ENCODE results near the gene IFNA10. TPM values are rescaled to one million over a fixed set of nuclear protein-coding genes. Genes with fewer than 3 reads are reported as not detected.
"Not testable (repeated sequence)": the region's sequence is repeated elsewhere in the genome, so short reads cannot be mapped to it uniquely, and the experiment has no call there.

The IFNA10 gene
- polyA plus RNA-seq, 2 of the 4 experiments (the other 2 are of a cell fraction), result not detected

DNA sequence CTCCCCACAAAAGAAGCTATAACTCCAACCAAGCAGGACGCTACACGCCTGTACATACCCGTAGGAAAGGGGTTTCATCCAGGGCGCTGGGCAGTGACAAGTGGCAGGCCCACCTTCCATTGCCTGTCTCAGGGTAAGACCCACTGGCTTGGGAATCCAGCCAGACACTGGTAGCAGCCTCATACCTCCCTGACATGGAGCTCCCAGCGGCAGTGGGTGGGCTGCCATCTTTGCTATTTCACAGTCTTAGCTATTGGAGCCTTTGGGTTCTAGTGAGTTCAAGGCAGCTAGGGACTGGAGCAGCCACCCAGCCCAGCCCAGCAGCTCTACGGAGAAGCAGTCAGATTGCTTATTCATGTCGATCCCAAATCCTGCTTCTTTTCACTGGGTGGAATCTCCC, 3.4 kb upstream of the IFNA10 start:
- DNase-seq (ENCODE audit: low read depth in 1 of 2, low spot score in 1 of 2), result no peak
- ChIA-PET CTCF (interaction anchor here (1.0 kb wide), 1 partner anchor 185 kb away, joined by 4 read pairs; no protein-coding TSS in a partner anchor), POLR2A (no interaction called here)
- H3K9me3 ChIP-seq, result no peaks in the 10 kb centered on the region
- WGBS (ENCODE audit: missing lambda C conversion rate), result 53% methylated on average over 5 of the region's 7 CpGs
- no peak for FAIRE-seq
- no peak overlapping the region for H3K4me3 ChIP-seq
- H3K27ac ChIP-seq, result no peak overlapping the region
- no peak for ATAC-seq
- TF ChIP-seq FOSB (CRISPR knock-in tag; IDR thresholded peaks at IDR 0.05), result no peak
- TF ChIP-seq CTCF (IDR thresholded peaks at IDR 0.05), result no peak
- no peak for TF ChIP-seq SMC3 (IDR thresholded peaks at IDR 0.05)
- TF ChIP-seq CHD4 (IDR thresholded peaks at IDR 0.05; ENCODE audit: borderline replicate concordance), result no peak
- no peak for TF ChIP-seq EHF (CRISPR knock-in tag; IDR thresholded peaks at IDR 0.05)
- no peak for TF ChIP-seq MAZ (IDR thresholded peaks at IDR 0.05; ENCODE audit: borderline replicate concordance, low read depth, low read length)
- TF ChIP-seq, protein P1, sequence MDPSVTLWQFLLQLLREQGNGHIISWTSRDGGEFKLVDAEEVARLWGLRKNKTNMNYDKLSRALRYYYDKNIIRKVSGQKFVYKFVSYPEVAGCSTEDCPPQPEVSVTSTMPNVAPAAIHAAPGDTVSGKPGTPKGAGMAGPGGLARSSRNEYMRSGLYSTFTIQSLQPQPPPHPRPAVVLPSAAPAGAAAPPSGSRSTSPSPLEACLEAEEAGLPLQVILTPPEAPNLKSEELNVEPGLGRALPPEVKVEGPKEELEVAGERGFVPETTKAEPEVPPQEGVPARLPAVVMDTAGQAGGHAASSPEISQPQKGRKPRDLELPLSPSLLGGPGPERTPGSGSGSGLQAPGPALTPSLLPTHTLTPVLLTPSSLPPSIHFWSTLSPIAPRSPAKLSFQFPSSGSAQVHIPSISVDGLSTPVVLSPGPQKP (IDR thresholded peaks at IDR 0.05; ENCODE audit: low read depth, low read length), result no peak
- no peak for TF ChIP-seq JUNB (IDR thresholded peaks at IDR 0.05)
- no peak for TF ChIP-seq ESRRA (IDR thresholded peaks at IDR 0.05; ENCODE audit: borderline replicate concordance, low read length)
- no peak for TF ChIP-seq HOXB13 (CRISPR knock-in tag; IDR thresholded peaks at IDR 0.05; ENCODE audit: low read depth)
- no peak for TF ChIP-seq RARB (CRISPR knock-in tag; IDR thresholded peaks at IDR 0.05)
- TF ChIP-seq KDM5A (IDR thresholded peaks at IDR 0.05), result no peak
- TF ChIP-seq CBX8 (IDR thresholded peaks at IDR 0.05), result no peak
- no peak for TF ChIP-seq USF2 (IDR thresholded peaks at IDR 0.05)
- TF ChIP-seq RFX5 (IDR thresholded peaks at IDR 0.05), result no peak
- no peak overlapping the region for H3K4me2 ChIP-seq
- no peaks in the 10 kb centered on the region for H3K4me1 ChIP-seq

DNA sequence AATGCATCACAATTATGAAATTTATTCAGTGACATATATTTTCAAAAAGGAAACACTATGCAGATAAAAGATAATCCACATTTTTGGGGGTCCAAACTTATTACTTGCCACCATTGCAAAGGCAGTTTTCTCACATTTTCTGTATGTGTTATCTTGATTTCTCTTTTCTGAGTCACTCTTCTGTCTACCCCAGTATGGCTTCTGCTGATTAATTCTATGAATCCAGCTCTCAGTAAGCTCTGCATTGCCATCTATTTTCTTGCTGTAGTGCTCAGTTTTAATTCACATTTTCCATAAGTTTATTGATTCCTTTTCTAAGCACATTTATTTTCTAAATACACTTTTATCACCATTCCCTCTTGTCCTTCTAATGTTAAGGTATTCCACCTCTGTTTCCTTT, 1.7 kb downstream of the IFNA10 start:
- DNase-seq (ENCODE audit: low read depth in 1 of 2, low spot score in 1 of 2) (no peak), FAIRE-seq (no peak), ATAC-seq (no peak)
- H3K4me2 ChIP-seq, result no peak overlapping the region
- H3K9me3 ChIP-seq, result peaks cover 6% of the 10 kb centered on the region; the same call in 1 of the 3 replicates
- TF ChIP-seq TP53 (CRISPR knock-in tag; IDR thresholded peaks at IDR 0.05) (no peak), MYC (IDR thresholded peaks at IDR 0.05; ENCODE audit: borderline replicate concordance, low read length) (no peak), CHD4 (IDR thresholded peaks at IDR 0.05; ENCODE audit: borderline replicate concordance) (no peak), HEYL (CRISPR knock-in tag; IDR thresholded peaks at IDR 0.05) (no peak), SMC3 (IDR thresholded peaks at IDR 0.05) (no peak), NPAS2 (CRISPR knock-in tag; IDR thresholded peaks at IDR 0.05; ENCODE audit: borderline replicate concordance) (no peak), MAFK (IDR thresholded peaks at IDR 0.05; ENCODE audit: partially characterized antibody) (no peak), HOXA7 (CRISPR knock-in tag; IDR thresholded peaks at IDR 0.05) (no peak), KDM5A (IDR thresholded peaks at IDR 0.05) (no peak), ZC3H11A (IDR thresholded peaks at IDR 0.05) (no peak), CBX8 (IDR thresholded peaks at IDR 0.05) (no peak), EHMT2 (IDR thresholded peaks at IDR 0.05; ENCODE audit: low read depth) (no peak), RARB (CRISPR knock-in tag; IDR thresholded peaks at IDR 0.05) (no peak), HOXB13 (CRISPR knock-in tag; IDR thresholded peaks at IDR 0.05; ENCODE audit: low read depth) (no peak), RCOR1 (IDR thresholded peaks at IDR 0.05; ENCODE audit: low read depth, low read length) (no peak)
- TF ChIP-seq, protein P2, sequence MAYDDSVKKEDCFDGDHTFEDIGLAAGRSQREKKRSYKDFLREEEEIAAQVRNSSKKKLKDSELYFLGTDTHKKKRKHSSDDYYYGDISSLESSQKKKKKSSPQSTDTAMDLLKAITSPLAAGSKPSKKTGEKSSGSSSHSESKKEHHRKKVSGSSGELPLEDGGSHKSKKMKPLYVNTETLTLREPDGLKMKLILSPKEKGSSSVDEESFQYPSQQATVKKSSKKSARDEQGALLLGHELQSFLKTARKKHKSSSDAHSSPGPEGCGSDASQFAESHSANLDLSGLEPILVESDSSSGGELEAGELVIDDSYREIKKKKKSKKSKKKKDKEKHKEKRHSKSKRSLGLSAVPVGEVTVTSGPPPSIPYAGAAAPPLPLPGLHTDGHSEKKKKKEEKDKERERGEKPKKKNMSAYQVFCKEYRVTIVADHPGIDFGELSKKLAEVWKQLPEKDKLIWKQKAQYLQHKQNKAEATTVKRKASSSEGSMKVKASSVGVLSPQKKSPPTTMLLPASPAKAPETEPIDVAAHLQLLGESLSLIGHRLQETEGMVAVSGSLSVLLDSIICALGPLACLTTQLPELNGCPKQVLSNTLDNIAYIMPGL (CRISPR knock-in tag; IDR thresholded peaks at IDR 0.05; ENCODE audit: borderline replicate concordance), result no peak
- TF ChIP-seq, protein P1 (IDR thresholded peaks at IDR 0.05; ENCODE audit: low read depth, low read length), result no peak
- TF ChIP-seq, protein P3, sequence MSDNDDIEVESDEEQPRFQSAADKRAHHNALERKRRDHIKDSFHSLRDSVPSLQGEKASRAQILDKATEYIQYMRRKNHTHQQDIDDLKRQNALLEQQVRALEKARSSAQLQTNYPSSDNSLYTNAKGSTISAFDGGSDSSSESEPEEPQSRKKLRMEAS (IDR thresholded peaks at IDR 0.05), result no peak
- CTCF ChIA-PET, result interaction anchor here (0.6 kb wide), 1 partner anchor 1228 kb away, joined by 3 read pairs; no protein-coding TSS in a partner anchor
- POLR2A ChIA-PET, result no interaction called here
- H3K27ac ChIP-seq, result no peak overlapping the region
- H3K4me3 ChIP-seq, result no peak overlapping the region
- H3K4me1 ChIP-seq, result no peaks in the 10 kb centered on the region

DNA sequence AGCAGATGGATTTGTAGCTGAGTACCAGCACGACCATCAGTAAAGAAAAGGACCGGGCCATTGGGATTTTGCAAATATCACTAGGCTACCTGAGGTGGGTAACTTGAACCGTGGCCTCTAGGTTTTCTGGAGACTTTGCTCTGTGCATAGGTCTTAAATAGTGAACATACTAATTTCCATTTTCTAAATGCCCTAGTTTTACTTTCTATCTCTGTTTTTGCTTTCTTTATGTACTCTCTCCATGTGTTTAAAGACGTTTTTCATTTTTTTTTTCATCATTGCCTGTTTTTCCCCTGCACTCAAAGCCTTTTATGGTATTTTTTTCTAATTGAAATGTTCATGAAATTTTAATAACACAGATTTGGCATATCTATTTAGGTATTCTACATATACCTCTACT, 4.8 kb downstream of the IFNA10 start, which contains the start of gene IFNA7:
IFNA7 (minus strand) TSS at position 101 of the 400 bp plus-strand sequence; CDS start at position 61, 40 bp downstream.
- H3K4me3 ChIP-seq; FAIRE-seq; DNase-seq (ENCODE audit: low read depth in 1 of 2, low spot score in 1 of 2); H3K27ac ChIP-seq; H3K4me1 ChIP-seq; H3K4me2 ChIP-seq; H3K9me3 ChIP-seq; POLR2A ChIA-PET; ATAC-seq: not testable (repeated sequence)
- CTCF ChIA-PET, result interaction anchor here (1.0 kb wide), 1 partner anchor 33 kb away, joined by 3 read pairs; no protein-coding TSS in a partner anchor
- WGBS (ENCODE audit: missing lambda C conversion rate), result 14% methylated on average over 4 of the region's 4 CpGs

Measured in A549 (cell line).